ENCODE measurements around the gene MLH1.

MLH1 gene

GRCh38 chr3:36991923-36992805, 1.2 kb upstream of the MLH1 start:
- H3K4me3 ChIP-seq (ENCODE audit: control insufficient read depth, low read depth, low read length) = peak overlapping the region; percentile 79
- TF ChIP-seq CTCF (conservative IDR thresholded peaks at IDR 0.05; ENCODE audit: control insufficient read depth, insufficient read depth, low read depth, low read length) = no peak
- DNase-seq (ENCODE audit: low read depth) = peak; percentile 77

GRCh38 chr3:36992806-36993325, 452 bp upstream of the MLH1 start, which contains the start of gene EPM2AIP1:
Gene EPM2AIP1 (minus strand): TSS chr3:36993131. CDS start chr3:36993077, 54 bp downstream.
- peak within 1 kb of the TSS; percentile 79 for H3K4me3 ChIP-seq (ENCODE audit: control insufficient read depth, low read depth, low read length)
- peak; percentile 4 for TF ChIP-seq CTCF (conservative IDR thresholded peaks at IDR 0.05; ENCODE audit: control insufficient read depth, insufficient read depth, low read depth, low read length)
- DNase-seq (ENCODE audit: low read depth) = no peak

- TF ChIP-seq CTCF (conservative IDR thresholded peaks at IDR 0.05; ENCODE audit: control insufficient read depth, insufficient read depth, low read depth, low read length) = no peak
- no peak for DNase-seq (ENCODE audit: low read depth)
- H3K4me3 ChIP-seq (ENCODE audit: control insufficient read depth, low read depth, low read length) = no peak overlapping the region
Observed at GRCh38 chr3:37014620-37015019, 21.3 kb downstream of the MLH1 start.

GRCh38 chr3:37015642-37016041, 22.3 kb downstream of the MLH1 start:
- DNase-seq (ENCODE audit: low read depth) = no peak
- TF ChIP-seq CTCF (conservative IDR thresholded peaks at IDR 0.05; ENCODE audit: control insufficient read depth, insufficient read depth, low read depth, low read length) = no peak
- no peak overlapping the region for H3K4me3 ChIP-seq (ENCODE audit: control insufficient read depth, low read depth, low read length)

GRCh38 chr3:37016903-37017302, 23.6 kb downstream of the MLH1 start:
- TF ChIP-seq CTCF (conservative IDR thresholded peaks at IDR 0.05; ENCODE audit: control insufficient read depth, insufficient read depth, low read depth, low read length) = no peak
- no peak overlapping the region for H3K4me3 ChIP-seq (ENCODE audit: control insufficient read depth, low read depth, low read length)
- DNase-seq (ENCODE audit: low read depth) = no peak

GRCh38 chr3:37017683-37018082, 24.4 kb downstream of the MLH1 start:
- no peak for DNase-seq (ENCODE audit: low read depth)
- no peak for TF ChIP-seq CTCF (conservative IDR thresholded peaks at IDR 0.05; ENCODE audit: control insufficient read depth, insufficient read depth, low read depth, low read length)
- H3K4me3 ChIP-seq (ENCODE audit: control insufficient read depth, low read depth, low read length) = no peak overlapping the region
